Fibroblast of the aortic adventitia (primary cell): ENCODE data around the gene UGT1A6. TPM values are rescaled to one million over a fixed set of nuclear protein-coding genes. Genes with fewer than 3 reads are reported as not detected.

ENCODE experiments used
- DNase-seq: peaks from one replicate; pipeline ENCODE4 v3.0.0-alpha.2; 2010; ENCODE audit warnings: low read depth
- H3K4me3 ChIP-seq: 2 replicates; pipeline ENCODE4 v1.5.1; 2011; ENCODE audit warnings: low read depth, mild to moderate bottlenecking, control low read depth, low read length, moderate library complexity
- CTCF ChIP-seq: IDR thresholded peaks from 2 replicates; pipeline ENCODE4 v1.5.1; 2011; ENCODE audit warnings: mild to moderate bottlenecking, low read length, control low read depth, inconsistent platforms; ENCODE audit not compliant: insufficient read depth
- total RNA-seq: library from RNA; depleted of rRNA; stranded (reverse); fragments of >200 nt; gene quantifications from 2 replicates; pipeline ENCODE4 v1.2.3, GENCODE V29; 2012; ENCODE audit warnings: low replicate concordance

Gene UGT1A6
- total RNA-seq, 1 donor, result 0.09 TPM

- no peak overlapping the region for H3K4me3 ChIP-seq
- TF ChIP-seq CTCF, result no peak
- DNase-seq, result peak; percentile 40
Observed at GRCh38 chr2:233817361-233817911, 124.7 kb downstream of the UGT1A6 start.

- H3K4me3 ChIP-seq, result no peak overlapping the region
- DNase-seq, result no peak
- no peak for TF ChIP-seq CTCF
Observed at GRCh38 chr2:233817995-233818638, 125.4 kb downstream of the UGT1A6 start.

GRCh38 chr2:233818639-233819621 lies 126.2 kb downstream of the UGT1A6 start:
- TF ChIP-seq CTCF, result no peak
- DNase-seq, result no peak

DNA sequence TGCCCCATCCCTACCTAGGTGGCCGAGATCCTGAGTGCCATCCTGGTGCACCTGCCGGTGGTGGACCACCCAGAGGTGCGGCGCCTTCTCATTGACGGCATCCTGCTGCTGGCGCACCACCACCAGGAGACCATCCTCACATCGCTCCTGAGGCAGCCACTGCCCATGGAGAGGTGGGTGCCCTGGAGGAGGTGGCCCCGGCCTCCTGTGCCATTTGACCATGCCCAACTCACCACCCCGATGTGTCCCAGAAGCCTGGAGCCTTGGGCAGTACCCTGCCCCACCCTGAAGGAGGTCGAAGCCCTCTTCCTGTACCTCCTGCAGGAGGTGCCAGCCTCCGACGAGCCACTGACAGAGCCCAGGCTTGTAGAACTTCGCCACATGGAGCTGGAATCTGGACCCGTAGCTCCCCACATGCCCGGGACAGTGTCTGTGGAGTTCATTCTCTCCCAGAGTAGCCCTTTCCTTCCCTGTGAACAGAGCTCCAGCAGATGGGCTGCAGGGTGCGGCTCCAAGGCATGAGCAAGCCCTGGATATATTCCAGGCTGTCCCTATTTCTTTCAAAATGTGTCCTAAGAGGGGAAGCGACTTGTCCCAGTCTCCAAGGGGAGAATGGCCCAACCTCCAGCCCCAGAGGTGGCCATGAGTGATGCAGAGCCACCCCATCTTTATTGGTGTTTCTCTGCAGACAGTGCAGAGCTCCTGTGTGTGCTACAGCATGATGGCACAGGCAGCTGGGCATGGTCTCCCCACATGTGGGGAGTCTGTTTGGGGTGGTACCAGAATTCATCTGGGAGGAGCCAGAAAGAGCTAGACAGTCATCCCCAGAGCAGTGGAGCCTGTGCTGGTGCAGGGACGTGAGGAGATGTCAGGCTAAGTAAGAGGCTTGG lies 127.4 kb downstream of the UGT1A6 start:
- no peak for DNase-seq
- H3K4me3 ChIP-seq, result no peak overlapping the region
- no peak for TF ChIP-seq CTCF

More at GRCh38 chr2:233818639-233819621, 126.2 kb downstream of the UGT1A6 start:
- H3K4me3 ChIP-seq, result no peak overlapping the region

- DNase-seq, result no peak
- H3K4me3 ChIP-seq, result no peak overlapping the region
- no peak for TF ChIP-seq CTCF
Observed at GRCh38 chr2:233820774-233821105, 128.1 kb downstream of the UGT1A6 start.

DNA sequence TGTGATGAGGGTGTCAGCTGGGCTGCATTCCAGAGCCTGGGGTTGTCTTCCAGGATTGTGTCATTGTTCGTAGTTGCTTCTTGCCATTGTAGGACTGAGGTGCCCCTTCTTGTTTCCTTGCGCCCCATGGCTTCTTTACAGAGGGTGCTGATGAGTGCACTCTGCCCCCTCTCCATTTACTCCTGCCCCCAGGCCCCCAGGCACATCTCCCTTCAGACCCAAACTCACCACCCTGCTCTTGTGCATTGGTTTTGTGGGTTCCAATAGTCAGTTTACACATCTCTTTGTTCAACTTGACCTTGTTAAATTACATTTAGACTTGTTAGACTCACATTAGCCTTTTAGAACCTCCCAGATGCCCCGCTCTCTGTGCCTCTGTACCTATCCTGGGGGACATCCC lies 128.5 kb downstream of the UGT1A6 start:
- no peak overlapping the region for H3K4me3 ChIP-seq
- TF ChIP-seq CTCF, result no peak
- DNase-seq, result no peak
